DLD1 (cell line): ENCODE measurements around the gene SND1.
"Not testable (repeated sequence)": the region's sequence is repeated elsewhere in the genome, so short reads cannot be mapped to it uniquely, and the experiment has no call there.

Experiments
- in situ Hi-C: cut with HindIII; loops from 2 replicates; pipeline ENCODE4 v1.10.0; 2017; ENCODE audit warnings: low sequenced_read_pairs

The SND1 gene

DNA sequence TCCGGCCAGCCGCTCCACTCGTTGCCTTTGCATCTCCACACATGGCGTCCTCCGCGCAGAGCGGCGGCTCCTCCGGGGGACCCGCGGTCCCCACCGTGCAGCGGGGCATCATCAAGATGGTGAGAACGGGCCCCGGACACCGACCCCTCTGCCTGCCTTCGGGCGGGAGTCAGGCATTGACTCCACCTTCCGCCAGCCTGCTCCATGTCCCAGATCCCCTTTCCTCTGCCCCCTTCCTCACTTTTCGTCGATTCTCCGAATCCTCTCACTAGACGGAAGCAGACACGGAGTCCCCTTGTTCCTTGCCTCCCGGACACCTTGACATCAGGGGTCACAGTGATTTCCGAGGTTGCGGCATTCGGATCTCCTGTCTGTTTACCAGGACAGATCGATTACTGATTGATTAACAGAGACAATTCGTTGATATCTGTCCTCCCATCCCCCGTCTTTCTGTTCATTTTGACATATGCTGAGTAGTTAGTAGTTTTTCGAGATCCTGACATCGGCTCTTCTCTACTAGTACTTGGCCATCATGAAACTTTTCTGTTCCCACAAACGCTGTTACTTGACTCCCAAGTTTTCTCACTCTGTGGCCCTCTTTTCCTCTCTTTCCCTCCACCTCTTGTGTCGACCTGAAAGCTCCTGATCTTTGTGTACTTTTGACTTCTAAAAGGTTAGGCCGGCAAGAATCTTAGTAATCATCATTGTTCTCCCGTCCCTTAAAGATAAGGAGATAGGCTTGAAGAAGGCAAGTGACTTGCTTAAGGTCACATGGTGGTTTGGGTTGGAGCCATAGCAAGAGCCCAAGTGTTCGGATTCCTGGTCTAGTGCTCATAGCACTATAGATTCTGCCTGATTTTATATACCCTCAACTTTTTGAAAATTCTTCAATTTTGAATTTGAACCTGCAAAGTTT, 597 bp downstream of the SND1 start:
- in situ Hi-C loops: no loop called here

DNA sequence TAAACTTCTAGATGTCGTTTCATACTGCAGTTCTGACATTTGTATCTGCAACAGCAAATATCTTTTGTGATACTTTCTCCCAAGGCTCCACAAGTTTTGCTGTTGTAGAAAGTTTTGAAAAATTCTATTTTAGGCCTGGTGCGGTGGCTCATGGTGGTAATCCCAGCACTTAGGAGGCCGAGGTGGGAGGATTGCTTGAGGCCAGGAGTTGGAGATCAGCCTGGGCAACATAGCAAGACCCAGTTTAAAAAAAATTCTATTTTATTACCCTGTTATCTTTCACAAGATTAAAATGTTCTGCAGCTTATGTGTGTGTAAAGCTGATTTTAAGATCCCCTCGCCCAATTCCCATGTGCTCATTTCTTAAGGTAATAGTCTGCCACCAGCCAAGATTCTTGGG, 1.4 kb downstream of the SND1 start:
- in situ Hi-C loops: no loop called here

DNA sequence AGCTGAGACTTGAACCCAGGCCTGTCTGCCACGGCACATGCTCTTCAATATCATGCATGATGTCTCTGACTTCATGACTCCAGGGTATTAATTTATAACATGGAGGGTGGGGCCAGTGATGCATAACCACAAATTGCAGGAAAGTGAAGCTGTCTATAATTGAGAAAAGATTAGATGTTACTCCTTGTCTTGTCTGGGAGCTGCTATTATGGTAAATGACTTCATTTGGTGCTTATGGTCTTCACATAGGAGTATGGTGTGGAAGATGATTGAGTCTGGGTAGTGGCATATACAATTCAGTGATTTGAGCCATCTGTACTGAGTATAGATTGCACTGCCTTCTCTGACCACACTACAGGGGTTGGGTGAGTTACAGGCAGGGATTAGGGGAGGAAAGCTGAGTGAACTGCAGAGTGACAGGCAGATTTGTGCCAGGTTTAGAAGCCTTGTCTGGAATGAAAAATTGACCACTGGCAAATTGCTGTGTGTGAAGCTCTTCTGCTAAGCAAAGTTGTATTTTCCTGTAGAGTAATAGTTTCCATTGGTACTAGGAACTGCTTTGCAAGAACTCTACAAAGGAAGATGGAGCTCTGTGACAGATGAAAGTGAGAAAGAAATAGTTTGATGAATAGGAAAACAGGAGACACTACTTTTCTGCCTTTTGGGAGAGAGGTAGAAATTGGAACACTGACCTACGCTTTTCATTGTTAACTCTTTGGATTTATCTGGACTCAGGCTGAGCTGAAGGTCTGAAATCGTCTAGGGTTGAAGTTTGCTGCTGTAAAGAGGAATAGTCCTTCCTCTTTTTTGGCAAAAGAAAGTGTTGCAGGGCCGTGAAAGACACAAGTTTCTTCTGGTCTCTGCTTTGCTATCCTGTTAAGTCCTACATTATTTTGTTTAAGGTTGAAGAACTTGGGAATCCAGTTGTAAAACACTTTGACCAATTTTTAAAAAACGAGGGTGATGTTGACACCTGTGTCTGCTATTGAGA, 2.7 kb downstream of the SND1 start:
- in situ Hi-C loops: no loop called here

DNA sequence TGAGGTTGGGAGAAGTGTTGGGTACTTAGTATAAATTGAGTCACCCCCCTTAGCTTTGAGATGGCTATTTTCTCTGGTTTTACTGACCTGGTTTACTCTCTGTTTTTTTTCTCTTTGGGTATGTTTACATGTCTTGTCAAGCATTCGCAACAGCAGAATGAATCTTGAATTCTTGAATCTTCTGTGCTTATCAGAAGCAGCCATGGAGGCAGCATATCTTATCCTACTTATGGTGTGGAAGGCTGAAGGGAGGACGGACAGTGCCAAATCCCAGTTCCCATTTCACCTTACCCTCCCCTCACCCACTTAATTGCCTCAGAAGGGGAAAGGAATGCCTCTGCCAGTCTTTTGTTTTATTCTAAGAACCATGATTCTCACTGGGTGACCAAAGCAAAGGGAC, 3.7 kb downstream of the SND1 start:
- in situ Hi-C loops: no loop called here

DNA sequence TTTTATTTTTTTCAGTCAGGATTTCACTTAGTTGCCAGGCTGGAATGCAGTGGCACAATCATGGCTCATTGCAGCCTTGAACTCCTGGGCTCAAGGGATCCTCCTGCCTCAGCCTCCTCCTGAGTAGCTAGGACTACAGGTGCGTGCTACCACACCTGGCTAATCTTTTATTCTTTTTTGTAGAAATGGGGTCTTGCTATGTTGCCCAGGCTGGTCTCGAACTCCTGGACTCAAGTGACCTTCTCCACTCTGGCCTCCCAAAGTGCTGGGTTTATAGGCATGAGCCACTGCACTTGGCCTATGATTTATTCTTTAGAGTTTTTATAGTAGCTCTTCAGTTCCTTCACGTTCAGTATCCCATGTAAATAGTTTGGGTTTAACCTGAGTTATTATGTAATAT, 5.5 kb downstream of the SND1 start:
- in situ Hi-C loops: no loop called here

DNA sequence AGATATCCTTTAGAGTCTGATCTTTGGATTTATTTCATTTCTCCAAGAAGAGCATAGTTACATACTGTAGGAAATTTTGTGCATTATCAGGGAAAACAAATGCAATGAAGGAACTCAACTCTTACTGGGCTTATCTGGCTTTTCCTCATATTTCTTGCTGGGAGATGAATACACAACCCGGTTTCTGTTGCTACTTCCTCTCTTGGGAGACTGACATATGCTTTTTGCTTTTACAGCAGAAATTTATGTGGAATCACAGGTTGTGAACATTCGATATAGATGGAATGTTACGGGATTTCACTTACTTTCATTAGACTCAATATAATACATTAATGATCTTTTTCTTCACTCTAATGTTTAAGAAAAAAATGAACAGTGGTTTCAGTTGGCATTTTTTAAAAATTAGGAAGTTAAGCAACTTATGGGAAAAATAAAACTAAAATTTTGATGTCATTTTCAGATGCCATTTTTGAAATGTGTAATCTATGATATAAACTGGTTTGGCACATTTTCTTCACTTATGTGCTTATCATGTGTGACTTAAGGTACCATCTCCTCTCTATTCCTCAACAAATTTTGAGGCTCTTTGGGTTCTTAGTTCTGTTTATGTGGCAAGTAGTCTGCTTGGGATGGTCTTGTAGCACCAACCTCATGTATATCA, 7.1 kb downstream of the SND1 start:
- in situ Hi-C loops: no loop called here

DNA sequence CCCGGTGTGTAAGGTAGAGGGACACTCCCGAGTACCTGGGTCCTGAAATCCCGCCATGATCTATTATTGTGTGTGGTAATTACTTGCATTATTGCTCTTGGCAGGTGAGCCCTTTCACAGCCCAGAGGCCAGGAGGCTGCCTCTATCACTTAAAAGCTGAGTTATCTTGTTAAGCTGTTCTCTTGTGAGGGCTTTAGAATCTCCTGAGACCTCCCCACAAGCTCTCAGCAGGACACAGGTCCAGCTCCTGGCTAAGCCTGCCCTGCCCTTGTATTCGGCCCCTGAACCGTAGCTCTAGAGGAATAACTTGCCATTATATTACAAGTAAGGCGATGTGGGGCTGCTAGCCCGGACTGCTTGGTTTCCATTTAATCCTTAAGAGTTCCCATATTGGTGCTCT, 13.9 kb downstream of the SND1 start:
- in situ Hi-C loops: no loop called here

DNA sequence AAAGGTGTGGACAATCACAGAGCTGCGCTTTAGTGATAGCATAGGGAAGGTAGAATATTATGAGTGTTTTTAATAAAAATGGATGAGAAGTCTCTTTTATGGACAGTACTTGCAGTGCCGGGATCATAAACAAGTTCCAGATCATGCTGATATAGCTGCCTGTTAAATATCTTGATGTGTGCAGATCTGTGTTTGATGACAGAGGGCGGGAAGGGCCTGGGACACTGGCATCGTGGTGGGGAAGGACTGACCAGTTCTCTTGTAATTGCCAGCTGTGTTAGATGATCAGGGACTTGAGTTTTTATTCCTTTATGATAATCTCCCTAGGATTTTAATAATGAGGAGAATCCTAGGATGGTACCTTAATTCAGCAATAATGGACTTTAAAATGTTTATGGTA, 14.6 kb downstream of the SND1 start:
- in situ Hi-C loops: no loop called here

DNA sequence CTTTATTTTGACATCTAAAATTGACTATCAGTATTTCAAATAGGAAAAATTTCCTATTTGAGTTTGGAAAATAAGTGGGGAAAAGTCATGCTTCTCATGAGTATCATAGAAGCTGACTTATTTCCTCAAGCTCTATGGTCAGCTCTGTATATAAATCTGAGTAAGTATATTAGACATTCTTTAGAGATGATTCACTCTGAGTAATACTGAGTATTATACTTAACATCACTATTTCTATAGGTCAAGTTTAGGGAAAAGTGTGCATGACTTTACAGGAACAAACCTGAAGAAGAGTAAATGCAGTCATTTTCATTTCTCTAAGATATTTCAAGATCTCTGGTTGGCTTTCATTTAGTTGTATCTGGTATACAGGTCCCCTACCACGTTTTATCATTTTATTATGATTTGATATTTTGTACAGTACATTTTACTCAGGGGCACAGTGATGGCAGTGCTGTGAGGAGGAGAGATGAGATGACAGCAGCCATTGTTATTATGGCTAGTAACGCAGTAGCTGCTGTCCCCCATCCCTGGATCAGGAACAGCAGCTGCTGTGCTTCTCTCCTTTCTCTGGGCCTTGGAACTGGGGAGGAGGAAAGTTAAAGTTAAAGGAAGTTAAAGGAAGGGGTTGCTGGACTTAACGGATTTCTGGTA, 15.2 kb downstream of the SND1 start:
- in situ Hi-C loops: no loop called here

DNA sequence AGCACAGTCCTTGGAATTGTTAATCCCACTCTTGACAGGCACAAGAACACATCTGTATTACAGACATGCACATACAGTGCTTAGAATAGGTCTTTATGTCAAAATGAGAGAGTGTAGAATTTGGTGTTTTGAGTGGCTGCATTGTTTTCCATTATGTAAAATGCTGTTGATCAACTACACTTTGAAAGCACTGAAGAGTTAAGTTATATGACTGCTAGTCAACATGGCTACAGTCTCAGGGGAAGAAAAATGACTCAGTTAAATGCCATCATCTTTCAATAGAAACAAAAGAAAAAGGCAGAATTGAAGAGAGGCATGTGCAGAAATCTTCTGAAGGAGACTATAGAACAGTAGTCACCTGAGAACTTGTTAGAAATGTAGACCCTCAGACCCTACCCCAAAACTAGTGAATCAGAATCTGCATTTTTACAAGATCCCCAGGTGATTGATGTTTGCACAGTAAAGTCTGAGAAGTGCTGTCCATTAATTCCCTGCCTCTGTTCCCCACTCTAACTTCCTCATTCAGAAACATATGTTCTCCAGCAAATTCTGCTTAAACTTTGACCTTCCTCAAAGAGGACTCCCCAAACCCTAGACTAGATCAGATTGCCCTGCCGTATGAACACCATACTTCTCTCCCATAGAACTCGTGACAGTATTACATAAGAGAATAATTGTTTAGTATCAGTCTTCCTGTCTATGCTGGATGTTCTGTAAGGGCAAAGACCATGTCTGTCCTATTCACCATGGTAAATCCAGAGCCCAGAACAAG, 16.0 kb downstream of the SND1 start:
- in situ Hi-C loops: no loop called here

DNA sequence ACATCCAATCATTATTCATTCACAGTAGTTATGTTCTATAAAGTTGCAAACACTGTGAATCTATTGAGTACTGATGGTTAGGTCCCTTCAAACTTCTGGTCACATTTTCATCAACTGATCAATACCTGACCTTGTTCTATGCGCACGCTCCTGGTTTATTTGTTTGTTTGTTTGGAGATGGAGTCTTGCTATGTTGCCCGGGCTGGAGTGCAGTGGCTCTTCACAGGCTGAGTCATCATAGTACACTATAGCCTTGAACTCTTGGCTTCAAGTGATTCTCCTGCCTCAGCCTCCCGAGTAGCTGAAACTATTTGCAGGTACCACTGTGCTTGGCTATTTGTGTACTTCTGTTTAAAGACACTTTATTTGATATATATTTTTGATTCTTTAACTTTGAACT, 19.3 kb downstream of the SND1 start:
- in situ Hi-C loops: no loop called here

DNA sequence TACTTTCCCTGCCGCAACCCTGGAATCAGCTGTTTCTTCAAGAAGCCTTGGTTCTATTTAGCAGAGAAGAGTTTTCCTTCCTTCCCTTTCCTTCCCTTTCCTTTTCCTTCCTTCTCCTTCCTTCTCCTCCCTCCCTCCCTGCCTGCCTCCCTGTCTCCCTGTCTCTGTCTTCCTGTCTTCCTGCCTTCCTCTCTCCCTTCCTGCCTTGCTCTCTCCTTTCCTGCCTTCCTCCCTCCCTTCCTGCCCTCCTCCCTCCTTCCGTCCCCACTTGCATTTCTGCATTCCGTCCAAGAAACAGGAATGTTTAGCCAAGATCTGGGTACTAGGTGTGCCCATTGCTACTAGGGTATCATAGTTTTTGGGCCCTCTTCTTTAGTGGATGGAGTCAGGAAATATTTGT, 21.9 kb downstream of the SND1 start:
- in situ Hi-C loops: no loop called here

DNA sequence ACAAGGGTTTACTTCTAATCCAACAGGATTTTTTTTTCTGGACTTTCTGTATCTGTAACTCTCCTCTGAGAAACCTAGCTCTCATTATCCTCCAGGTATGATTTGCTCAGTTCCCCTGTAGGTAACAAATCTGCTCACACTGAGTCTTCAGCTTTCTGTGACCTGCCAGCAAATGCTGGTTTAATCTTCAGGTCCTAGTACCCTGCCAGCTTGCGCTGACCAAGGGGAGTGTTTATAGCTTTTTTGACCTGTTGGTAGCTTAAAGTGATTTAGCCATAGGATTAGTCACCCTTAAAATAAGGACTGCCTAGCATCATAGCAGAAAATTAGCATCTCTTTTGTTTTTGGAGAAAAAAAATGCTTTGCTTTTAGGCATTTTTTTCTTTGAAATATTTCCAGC, 22.4 kb downstream of the SND1 start:
- in situ Hi-C loops: no loop called here

DNA sequence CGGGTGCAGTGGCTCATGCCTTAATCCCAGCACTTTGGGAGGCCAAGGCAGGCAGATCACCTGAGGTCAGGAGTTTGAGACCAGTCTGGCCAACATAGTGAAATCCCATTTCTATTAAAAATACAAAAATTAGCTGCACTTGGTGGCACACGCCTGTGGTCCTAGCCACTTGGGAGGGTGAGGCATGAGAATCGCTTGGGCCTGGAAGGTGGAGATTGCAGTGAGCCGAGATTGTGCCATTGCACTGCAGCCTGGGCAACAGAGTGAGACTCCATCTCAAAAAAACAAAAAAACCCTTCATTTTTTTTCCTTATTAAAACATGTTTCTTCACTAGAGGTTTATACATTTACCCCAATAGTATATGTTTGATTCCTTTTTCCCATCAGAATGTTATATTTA, 22.9 kb downstream of the SND1 start:
- in situ Hi-C loops: not testable (repeated sequence)

DNA sequence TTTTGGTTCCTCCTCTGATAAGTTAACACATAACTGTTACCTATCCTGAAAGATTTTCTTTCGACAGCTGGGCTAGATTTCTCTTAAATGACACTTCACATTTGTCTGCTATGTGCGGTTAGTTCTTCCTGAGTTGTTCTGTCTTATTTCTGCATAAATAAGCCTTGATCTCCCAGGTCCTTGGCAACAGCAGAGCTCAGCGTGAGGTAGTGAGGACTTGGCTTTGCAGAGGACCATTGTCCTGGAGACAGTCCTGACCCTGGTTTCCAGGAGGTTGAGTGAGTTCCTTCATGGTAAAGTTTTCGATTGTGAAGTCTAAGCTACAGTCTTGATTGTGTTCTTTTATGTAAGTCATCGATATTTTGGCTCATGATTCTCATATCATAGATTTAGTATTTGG, 23.7 kb downstream of the SND1 start:
- in situ Hi-C loops: no loop called here

DNA sequence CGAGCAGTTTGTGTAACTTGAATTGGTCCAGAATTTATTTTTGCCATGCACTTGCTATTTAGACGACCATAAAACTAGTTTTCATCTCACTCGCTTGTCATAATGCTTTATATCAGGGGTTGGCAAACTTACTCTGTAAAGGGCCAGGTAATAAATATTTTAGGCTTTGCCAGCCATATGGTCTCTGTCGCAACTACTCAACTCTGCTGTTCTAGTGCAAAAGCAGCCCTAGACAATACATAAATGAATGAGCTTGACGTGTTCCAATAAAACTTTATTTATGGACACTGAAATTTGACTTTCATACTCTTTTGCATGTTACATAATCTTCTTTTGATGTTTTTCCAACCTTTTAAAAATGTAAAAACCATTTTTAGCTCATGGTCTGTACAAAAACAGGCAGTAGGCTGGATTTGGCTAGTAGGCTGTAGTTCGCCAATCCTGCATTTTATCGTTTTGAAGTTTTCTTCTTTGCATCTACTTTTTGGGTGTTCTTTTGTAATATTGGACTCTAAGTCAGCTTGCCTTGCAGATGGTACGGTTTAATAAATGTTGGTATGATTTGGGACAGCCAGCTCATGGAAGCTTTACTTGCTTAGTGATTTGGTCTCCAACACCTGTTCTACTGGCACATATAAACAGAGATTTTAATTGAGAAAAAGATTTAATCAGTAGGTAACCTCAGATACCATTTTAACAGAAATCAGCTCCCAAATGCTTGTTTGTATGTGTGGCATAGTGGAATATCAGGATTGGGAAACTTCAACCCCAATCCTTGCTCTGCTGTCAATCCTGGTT, 25.6 kb downstream of the SND1 start:
- in situ Hi-C loops: no loop called here

DNA sequence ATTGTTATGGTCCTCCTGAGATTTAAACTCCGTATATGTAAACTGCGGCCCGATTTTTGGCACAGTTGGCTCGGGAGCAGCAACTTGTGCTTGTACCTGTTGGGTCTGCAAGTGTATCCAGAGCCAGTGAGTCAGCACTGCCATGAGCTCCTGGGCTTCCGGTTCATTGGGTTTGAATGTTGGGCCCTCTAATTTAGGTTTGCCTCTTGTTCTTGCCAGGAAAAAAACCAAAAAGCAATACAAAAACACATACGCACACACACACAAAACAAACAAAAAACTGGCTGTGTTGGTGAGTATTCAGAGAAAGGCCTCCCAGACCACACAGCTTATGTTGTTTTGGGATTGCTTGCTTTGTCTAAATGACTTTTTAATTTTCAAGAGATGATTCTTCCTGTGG, 26.3 kb downstream of the SND1 start:
- in situ Hi-C loops: no loop called here

DNA sequence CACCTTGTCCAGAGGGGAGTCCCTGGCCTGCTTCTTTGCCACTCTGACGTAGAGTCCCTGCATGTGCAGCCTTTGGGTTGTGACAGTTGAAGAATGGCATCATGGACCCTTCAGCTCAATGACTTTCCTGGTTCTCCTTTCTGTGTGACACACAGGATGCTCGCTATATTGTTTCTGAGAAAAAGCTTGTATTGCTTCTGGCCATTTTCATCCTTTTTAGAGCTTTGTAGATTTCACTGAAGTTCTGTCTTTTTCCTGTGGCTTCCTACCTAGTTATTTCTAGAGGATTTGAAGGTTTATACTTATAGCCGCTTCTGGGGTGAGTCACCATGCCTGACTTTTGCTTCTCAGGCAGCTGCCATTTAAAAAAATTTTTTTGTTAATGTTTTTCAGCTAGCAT, 27.0 kb downstream of the SND1 start:
- in situ Hi-C loops: no loop called here

DNA sequence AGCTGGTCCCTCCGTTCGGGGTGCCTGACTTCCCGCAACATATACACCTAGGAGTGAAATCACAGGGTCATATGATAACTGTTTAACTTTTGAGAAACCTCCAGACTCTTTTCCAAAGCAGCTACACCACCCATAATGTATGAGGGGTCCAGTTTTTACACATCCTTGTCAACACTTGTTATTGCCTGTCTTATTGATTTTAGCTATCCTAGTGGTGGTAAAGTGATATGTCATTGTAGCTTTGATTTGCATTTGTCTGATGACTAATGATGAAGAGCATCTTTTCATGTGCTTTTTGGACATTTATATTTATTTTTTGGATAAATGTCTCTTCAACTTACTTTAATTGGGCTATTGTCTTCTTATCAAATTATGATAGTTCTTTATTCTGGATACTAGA, 29.0 kb downstream of the SND1 start:
- in situ Hi-C loops: no loop called here
